A172 (cell line): ENCODE results near the gene SGSM2. TPM values are rescaled to one million over a fixed set of nuclear protein-coding genes. Genes with fewer than 3 reads are reported as not detected.
A peak's percentile ranks its signal among the peaks of the same experiment; 100 is the strongest.

Experiments used
- DNase-seq: peaks from one replicate; pipeline ENCODE4 v3.0.0-alpha.2; 2015; ENCODE audit warnings: low spot score
- total RNA-seq: library from RNA; depleted of rRNA; stranded (reverse); fragments of >200 nt; shearing (Covaris generic); gene quantifications from 2 replicates; pipeline ENCODE4 v1.2.3, GENCODE V29; 2014

The SGSM2 gene
- total RNA-seq, 1 experiment from 2014 or later: 23.3 TPM

- no peak for DNase-seq
Observed at GRCh38 chr17:2398182-2398581, 60.9 kb downstream of the SGSM2 start.

GRCh38 chr17:2398655-2399571 is 61.6 kb downstream of the SGSM2 start:
- DNase-seq: peak; percentile 81

GRCh38 chr17:2399572-2400473 is 62.5 kb downstream of the SGSM2 start:
- DNase-seq: peak; percentile 92

- no peak for DNase-seq
Observed at GRCh38 chr17:2400474-2400866, 63.2 kb downstream of the SGSM2 start.

GRCh38 chr17:2400877-2401425 is 63.6 kb downstream of the SGSM2 start, which contains the start of gene MNT:
Gene MNT, minus strand, starts transcription at chr17:2401060. Its CDS starts 348 bp downstream, at chr17:2400712.
- DNase-seq: peak; percentile 84

GRCh38 chr17:2401426-2402221 is 64.3 kb downstream of the SGSM2 start:
- peak; percentile 98 for DNase-seq

GRCh38 chr17:2402544-2402943 is 65.2 kb downstream of the SGSM2 start:
- DNase-seq: no peak

- no peak for DNase-seq
Observed at GRCh38 chr17:2403044-2403443, 65.7 kb downstream of the SGSM2 start.

GRCh38 chr17:2405247-2405926 is 68.1 kb downstream of the SGSM2 start:
- DNase-seq: peak; percentile 91

- DNase-seq: no peak
Observed at GRCh38 chr17:2406271-2406902, 69.1 kb downstream of the SGSM2 start.

GRCh38 chr17:2406903-2407790 is 69.8 kb downstream of the SGSM2 start:
- peak; percentile 99 for DNase-seq

- DNase-seq: no peak
Observed at GRCh38 chr17:2410951-2411350, 73.7 kb downstream of the SGSM2 start.

- DNase-seq: peak; percentile 57
Observed at GRCh38 chr17:2412561-2413021, 75.3 kb downstream of the SGSM2 start.

- DNase-seq: no peak
Observed at GRCh38 chr17:2414446-2415064, 77.3 kb downstream of the SGSM2 start.

- DNase-seq: no peak
Observed at GRCh38 chr17:2415081-2415480, 77.8 kb downstream of the SGSM2 start.

GRCh38 chr17:2416010-2416734 is 78.9 kb downstream of the SGSM2 start:
- peak; percentile 78 for DNase-seq

GRCh38 chr17:2418572-2418971 is 81.3 kb downstream of the SGSM2 start:
- no peak for DNase-seq

- no peak for DNase-seq
Observed at GRCh38 chr17:2419486-2419885, 82.2 kb downstream of the SGSM2 start.
